Right atrium auricular region (tissue), 2 donors: ENCODE results near the gene E2F2. TPM values are rescaled to one million over a fixed set of nuclear protein-coding genes. Genes with fewer than 3 reads are reported as not detected.

ENCODE experiments used
- DNase-seq: peaks from one replicate; pipeline ENCODE4 v3.0.0-alpha.2; 2019; ENCODE audit warnings: low spot score
- H3K27ac ChIP-seq, 2 donors: fragments of 200-600 bp; sonication (generic); 1 replicate in 1 of 2; 2 replicates in 1 of 2; pipeline ENCODE4 v1.5.1; 2016 to 2019
- H3K27me3 ChIP-seq, 2 donors: fragments of 200-600 bp; sonication (generic); one replicate each; pipeline versions ENCODE4 v1.5.1 to v1.6.0; 2017 to 2019
- H3K36me3 ChIP-seq: fragments of 200-600 bp; sonication (generic); one replicate; pipeline ENCODE4 v1.5.1; 2016
- H3K4me1 ChIP-seq, 2 donors: fragments of 200-600 bp; sonication (generic); one replicate each; pipeline versions ENCODE4 v1.5.1 to v1.6.0; 2017 to 2019
- H3K4me3 ChIP-seq, 2 donors: fragments of 200-600 bp; sonication (generic); 1 replicate in 1 of 2; 2 replicates in 1 of 2; pipeline ENCODE4 v1.5.1; 2017 to 2019; ENCODE audit warnings: mild to moderate bottlenecking in 1 of 2, moderate library complexity in 1 of 2
- H3K9me3 ChIP-seq, 2 donors: fragments of 200-600 bp; sonication (generic); one replicate each; pipeline ENCODE4 v1.5.1; 2019
- total RNA-seq, 2 donors: library from RNA; depleted of rRNA; stranded (reverse); fragments of >200 nt; gene quantifications; one replicate each; pipeline ENCODE4 v1.1.0, GENCODE V29; 2016
- TF ChIP-seq, protein P1 (sequence below), 2 donors: fragments of 200-600 bp; sonication (generic); IDR thresholded peaks; one replicate each; pipeline ENCODE4 v1.5.1; 2019; ENCODE audit warnings: antibody characterized with exemption in 2 of 2

E2F2 gene
- total RNA-seq, 2 donors from 2014 or later = 0.20 to 0.33 TPM

DNA sequence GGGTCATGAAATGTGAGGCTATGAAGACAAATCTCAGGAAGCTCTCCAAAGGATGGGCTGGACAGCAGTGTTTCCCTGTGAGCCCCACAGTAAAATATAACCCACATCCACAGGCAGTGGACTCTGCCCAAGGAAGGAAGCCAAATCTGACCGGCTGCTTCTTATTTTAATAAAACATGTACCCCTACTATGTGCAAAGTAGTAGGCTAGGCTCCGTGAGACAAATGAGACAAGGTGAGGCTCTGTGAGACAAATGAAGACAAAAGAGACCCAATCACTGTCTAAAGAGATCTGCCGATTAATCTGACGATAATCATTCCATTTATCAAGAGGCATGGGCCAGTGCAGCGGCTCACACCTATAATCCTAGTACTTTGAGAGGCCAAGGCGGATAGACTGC lies 49.1 kb downstream of the E2F2 start:
- H3K27ac ChIP-seq = peak overlapping the region; percentile 76 to 80
- no peak overlapping the region for H3K4me3 ChIP-seq
- no peaks in the 10 kb centered on the region for H3K9me3 ChIP-seq
- no peak for DNase-seq
- TF ChIP-seq, protein P1, sequence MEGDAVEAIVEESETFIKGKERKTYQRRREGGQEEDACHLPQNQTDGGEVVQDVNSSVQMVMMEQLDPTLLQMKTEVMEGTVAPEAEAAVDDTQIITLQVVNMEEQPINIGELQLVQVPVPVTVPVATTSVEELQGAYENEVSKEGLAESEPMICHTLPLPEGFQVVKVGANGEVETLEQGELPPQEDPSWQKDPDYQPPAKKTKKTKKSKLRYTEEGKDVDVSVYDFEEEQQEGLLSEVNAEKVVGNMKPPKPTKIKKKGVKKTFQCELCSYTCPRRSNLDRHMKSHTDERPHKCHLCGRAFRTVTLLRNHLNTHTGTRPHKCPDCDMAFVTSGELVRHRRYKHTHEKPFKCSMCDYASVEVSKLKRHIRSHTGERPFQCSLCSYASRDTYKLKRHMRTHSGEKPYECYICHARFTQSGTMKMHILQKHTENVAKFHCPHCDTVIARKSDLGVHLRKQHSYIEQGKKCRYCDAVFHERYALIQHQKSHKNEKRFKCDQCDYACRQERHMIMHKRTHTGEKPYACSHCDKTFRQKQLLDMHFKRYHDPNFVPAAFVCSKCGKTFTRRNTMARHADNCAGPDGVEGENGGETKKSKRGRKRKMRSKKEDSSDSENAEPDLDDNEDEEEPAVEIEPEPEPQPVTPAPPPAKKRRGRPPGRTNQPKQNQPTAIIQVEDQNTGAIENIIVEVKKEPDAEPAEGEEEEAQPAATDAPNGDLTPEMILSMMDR (IDR thresholded peaks at IDR 0.05) = no peak
- H3K36me3 ChIP-seq = no peaks in the 10 kb centered on the region
- H3K27me3 ChIP-seq = no peaks in the 10 kb centered on the region
- H3K4me1 ChIP-seq = peaks cover 0 to 53% of the 10 kb centered on the region in 2 donors

GRCh38 chr1:23481026-23481597 lies 49.9 kb downstream of the E2F2 start:
- Histone ChIP-seq H3K27ac (peak overlapping the region; percentile 76 to 80), H3K36me3 (no peaks in the 10 kb centered on the region), H3K4me3 (no peak overlapping the region), H3K9me3 (no peaks in the 10 kb centered on the region), H3K4me1 (peaks cover 0 to 53% of the 10 kb centered on the region in 2 donors), H3K27me3 (no peaks in the 10 kb centered on the region)
- no peak for DNase-seq
- TF ChIP-seq, protein P1 (IDR thresholded peaks at IDR 0.05) = no peak

DNA sequence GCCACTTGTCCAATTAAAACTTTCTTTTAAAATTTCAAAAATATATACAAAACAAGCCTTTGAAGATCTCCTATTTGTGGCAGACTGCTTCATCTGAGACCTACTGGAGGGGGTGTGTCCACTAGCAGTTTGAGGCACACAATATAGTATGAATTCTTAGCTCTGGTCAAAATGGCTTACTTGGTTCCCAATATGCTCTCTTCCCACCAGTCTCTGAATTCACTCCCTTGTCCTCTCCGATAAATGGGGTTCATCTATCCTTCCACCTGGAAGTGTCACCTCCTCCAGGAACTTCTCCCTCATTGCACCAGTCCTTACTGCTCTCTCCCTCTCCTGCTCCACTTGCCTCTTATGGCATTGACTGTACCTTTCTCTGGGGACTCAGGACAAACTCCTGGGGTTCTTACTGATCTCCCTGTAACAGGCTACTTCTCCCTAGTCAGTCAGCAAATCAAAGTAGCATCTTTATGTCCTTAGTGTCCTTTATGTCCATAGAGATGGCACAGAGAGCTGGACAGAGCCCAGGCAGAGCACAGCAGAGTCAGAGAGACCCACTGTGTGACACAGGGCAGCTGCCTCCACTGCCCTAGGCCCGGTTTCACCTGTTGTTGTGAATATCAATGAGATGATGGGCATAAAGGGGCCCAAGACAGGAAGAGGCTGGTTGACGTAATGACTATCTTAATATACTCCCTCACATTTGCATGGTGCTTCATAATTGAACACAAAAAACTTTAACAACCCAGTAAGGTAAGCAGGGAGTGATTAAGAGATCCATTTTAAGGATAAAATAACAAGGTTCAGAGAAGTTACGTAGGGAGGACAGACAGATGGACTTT lies 50.6 kb downstream of the E2F2 start:
- Histone ChIP-seq H3K27me3 (no peaks in the 10 kb centered on the region), H3K4me3 (no peak overlapping the region), H3K36me3 (no peaks in the 10 kb centered on the region), H3K27ac (peak overlapping the region; percentile 76 to 80), H3K9me3 (no peaks in the 10 kb centered on the region), H3K4me1 (peaks cover 0 to 55% of the 10 kb centered on the region in 2 donors)
- DNase-seq = no peak
- TF ChIP-seq, protein P1 (IDR thresholded peaks at IDR 0.05) = no peak

DNA sequence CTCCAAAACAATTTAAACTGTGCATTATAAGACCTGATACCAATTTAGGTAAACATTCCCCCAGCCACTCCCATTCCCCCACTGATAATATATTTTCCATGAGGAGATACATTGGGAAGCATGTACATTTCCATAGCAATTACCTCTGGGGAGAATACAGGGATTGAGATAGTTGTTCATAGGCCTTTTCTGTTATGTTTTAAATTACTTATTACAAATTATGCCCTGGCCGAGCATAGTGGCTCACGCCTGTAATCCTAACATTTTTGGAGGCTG lies 51.4 kb downstream of the E2F2 start:
- H3K27me3 ChIP-seq = no peaks in the 10 kb centered on the region
- peaks cover 0 to 56% of the 10 kb centered on the region in 2 donors for H3K4me1 ChIP-seq
- no peak for DNase-seq
- TF ChIP-seq, protein P1 (IDR thresholded peaks at IDR 0.05) = no peak
- H3K27ac ChIP-seq = peak overlapping the region; percentile 76 to 80
- H3K36me3 ChIP-seq = no peaks in the 10 kb centered on the region
- no peak overlapping the region for H3K4me3 ChIP-seq
- H3K9me3 ChIP-seq = no peaks in the 10 kb centered on the region

DNA sequence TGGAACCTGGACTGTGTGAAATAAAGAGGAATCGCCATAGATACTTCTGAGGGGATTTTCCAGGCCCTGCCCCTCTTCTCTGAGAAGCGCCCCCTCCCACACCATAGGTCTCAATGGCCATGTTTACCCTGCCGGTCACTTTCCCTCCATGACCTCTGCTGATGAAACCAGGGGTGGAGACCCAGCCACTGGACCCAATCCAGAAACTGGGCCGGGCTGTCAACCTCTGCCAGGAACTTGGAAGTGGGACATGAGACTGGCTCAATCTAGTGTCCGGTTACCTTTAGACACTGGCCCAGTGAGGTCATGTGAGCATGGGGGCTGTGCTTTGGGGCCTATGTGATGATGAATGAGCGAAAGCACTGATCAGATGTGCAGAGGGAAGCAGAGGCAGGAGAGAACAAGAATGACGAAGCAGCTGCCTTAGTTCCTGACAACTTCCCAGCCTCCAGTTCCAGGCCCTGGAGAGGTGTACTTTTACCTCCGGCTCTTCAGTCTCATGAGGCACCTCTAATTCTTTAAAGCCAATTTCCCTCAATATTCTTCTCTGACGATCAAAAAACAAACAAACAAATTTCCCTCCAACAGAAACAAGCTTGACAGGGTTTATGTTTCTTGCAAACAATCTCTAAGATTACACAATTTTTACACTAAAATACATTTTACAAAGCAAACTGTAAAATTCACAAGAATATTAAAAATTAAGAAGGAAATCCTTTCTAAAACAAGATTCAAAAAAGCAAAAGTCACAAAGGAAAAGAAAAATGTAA lies 52.0 kb downstream of the E2F2 start:
- Histone ChIP-seq H3K27me3 (no peaks in the 10 kb centered on the region), H3K36me3 (no peaks in the 10 kb centered on the region), H3K9me3 (no peaks in the 10 kb centered on the region), H3K4me1 (peaks cover 0 to 57% of the 10 kb centered on the region in 2 donors), H3K4me3 (no peak overlapping the region), H3K27ac (peak overlapping the region; percentile 76 to 80)
- DNase-seq = peak; percentile 95
- TF ChIP-seq, protein P1 (IDR thresholded peaks at IDR 0.05) = no peak
